SK-N-MC (cell line): ENCODE measurements around the gene CLDN19.

Source experiments
- DNase-seq: peaks from one replicate; pipeline ENCODE4 v3.0.0-alpha.2; 2011; ENCODE audit warnings: low read depth, low spot score
- H3K27ac ChIP-seq: fragments of 200-600 bp; sonication (generic); 2 replicates; pipeline ENCODE4 v1.5.1; 2016; ENCODE audit warnings: mixed run types
- H3K36me3 ChIP-seq: fragments of 200-600 bp; sonication (generic); 2 replicates; pipeline ENCODE4 v1.6.1; 2017; ENCODE audit warnings: antibody characterized with exemption, low read length, mixed read lengths; ENCODE audit not compliant: insufficient read depth
- H3K4me3 ChIP-seq: fragments of 200-600 bp; sonication (generic); 2 replicates; pipeline ENCODE4 v1.5.1; 2016
- H3K9ac ChIP-seq: fragments of 200-600 bp; sonication (generic); 2 replicates; pipeline ENCODE4 v1.8.0; 2017; ENCODE audit warnings: mixed run types, mixed read lengths; ENCODE audit not compliant: insufficient read length
- H3K9me3 ChIP-seq: fragments of 200-600 bp; sonication (generic); 2 replicates; pipeline ENCODE4 v1.6.1; 2017; ENCODE audit warnings: low read depth, mild to moderate bottlenecking, antibody characterized with exemption, low read length, moderate library complexity, mixed read lengths
- EZH2 ChIP-seq: fragments of 200-600 bp; sonication (generic); IDR thresholded peaks from one replicate; pipeline ENCODE4 v1.6.1; 2017; ENCODE audit warnings: antibody characterized with exemption
- FOXP2 ChIP-seq: optimal IDR thresholded peaks from 2 replicates; pipeline ENCODE3; 2011; ENCODE audit warnings: mild to moderate bottlenecking, moderate library complexity; ENCODE audit not compliant: insufficient read depth; ENCODE audit errors: extremely low read length, control extremely low read depth
- POLR2AphosphoS5 ChIP-seq: IDR thresholded peaks from 2 replicates; pipeline ENCODE4 v1.6.1; 2012; ENCODE audit warnings: mild to moderate bottlenecking, low read depth, low read length, borderline replicate concordance

The CLDN19 gene

GRCh38 chr1:42779725-42780124 is 39.7 kb upstream of the CLDN19 start:
- no peak for DNase-seq
- Histone ChIP-seq H3K9me3 (no peaks in the 10 kb centered on the region), H3K4me3 (no peak overlapping the region), H3K9ac (no peak overlapping the region), H3K27ac (no peak overlapping the region), H3K36me3 (peaks cover 35% of the 10 kb centered on the region)
- TF ChIP-seq FOXP2 (no peak), EZH2 (no peak), POLR2AphosphoS5 (no peak)

GRCh38 chr1:42777852-42778251 is 37.8 kb upstream of the CLDN19 start:
- H3K4me3 ChIP-seq = no peak overlapping the region
- peaks cover 41% of the 10 kb centered on the region for H3K36me3 ChIP-seq

GRCh38 chr1:42776502-42776901 is 36.5 kb upstream of the CLDN19 start:
- Histone ChIP-seq H3K9me3 (no peaks in the 10 kb centered on the region), H3K36me3 (peaks cover 41% of the 10 kb centered on the region), H3K27ac (no peak overlapping the region), H3K4me3 (no peak overlapping the region), H3K9ac (no peak overlapping the region)
- TF ChIP-seq EZH2 (no peak), POLR2AphosphoS5 (no peak), FOXP2 (no peak)
- DNase-seq = no peak

More at GRCh38 chr1:42777852-42778251, 37.8 kb upstream of the CLDN19 start:
- Histone ChIP-seq H3K27ac (no peak overlapping the region), H3K9me3 (no peaks in the 10 kb centered on the region), H3K9ac (no peak overlapping the region)
- no peak for DNase-seq
- TF ChIP-seq FOXP2 (no peak), EZH2 (no peak), POLR2AphosphoS5 (no peak)

- no peak for TF ChIP-seq FOXP2
- no peak for TF ChIP-seq EZH2
- TF ChIP-seq POLR2AphosphoS5 = no peak
Measured at GRCh38 chr1:42774928-42775526, 35.0 kb upstream of the CLDN19 start.

GRCh38 chr1:42773420-42773819 is 33.4 kb upstream of the CLDN19 start:
- TF ChIP-seq EZH2 (no peak), POLR2AphosphoS5 (no peak), FOXP2 (no peak)
- H3K9ac ChIP-seq = no peak overlapping the region
- no peaks in the 10 kb centered on the region for H3K9me3 ChIP-seq
- no peak overlapping the region for H3K27ac ChIP-seq
- DNase-seq = no peak
- H3K36me3 ChIP-seq = peaks cover 33% of the 10 kb centered on the region
- H3K4me3 ChIP-seq = no peak overlapping the region

More at GRCh38 chr1:42774928-42775526, 35.0 kb upstream of the CLDN19 start:
- Histone ChIP-seq H3K36me3 (peaks cover 35% of the 10 kb centered on the region), H3K9me3 (no peaks in the 10 kb centered on the region), H3K27ac (no peak overlapping the region), H3K4me3 (no peak overlapping the region), H3K9ac (no peak overlapping the region)
- DNase-seq = no peak

GRCh38 chr1:42769811-42770210 is 29.8 kb upstream of the CLDN19 start:
- no peak for DNase-seq
- H3K27ac ChIP-seq = no peak overlapping the region
- TF ChIP-seq FOXP2 = no peak
- TF ChIP-seq EZH2 = no peak
- TF ChIP-seq POLR2AphosphoS5 = no peak
- no peak overlapping the region for H3K4me3 ChIP-seq
- H3K36me3 ChIP-seq = peaks cover 9% of the 10 kb centered on the region
- H3K9ac ChIP-seq = no peak overlapping the region
- no peaks in the 10 kb centered on the region for H3K9me3 ChIP-seq

- no peaks in the 10 kb centered on the region for H3K9me3 ChIP-seq
- H3K9ac ChIP-seq = peak overlapping the region; percentile 92
- peak overlapping the region; percentile 84 for H3K4me3 ChIP-seq
- peaks cover 3% of the 10 kb centered on the region for H3K36me3 ChIP-seq
- no peak for DNase-seq
- H3K27ac ChIP-seq = no peak overlapping the region
- TF ChIP-seq FOXP2 (no peak), POLR2AphosphoS5 (no peak), EZH2 (no peak)
Measured at GRCh38 chr1:42768172-42768571, 28.1 kb upstream of the CLDN19 start.

GRCh38 chr1:42767510-42768000 is 27.5 kb upstream of the CLDN19 start:
- Histone ChIP-seq H3K36me3 (peaks cover 3% of the 10 kb centered on the region; the same call in 1 of the 2 replicates), H3K4me3 (peak overlapping the region; percentile 84), H3K27ac (no peak overlapping the region), H3K9ac (peak overlapping the region; percentile 92), H3K9me3 (no peaks in the 10 kb centered on the region)
- DNase-seq = no peak
- no peak for TF ChIP-seq POLR2AphosphoS5
- no peak for TF ChIP-seq EZH2
- TF ChIP-seq FOXP2 = no peak

- TF ChIP-seq EZH2 (no peak), POLR2AphosphoS5 (peak; percentile 99), FOXP2 (no peak)
- Histone ChIP-seq H3K4me3 (peak within 1 kb of the TSS; percentile 84), H3K27ac (no peak within 1 kb of the TSS), H3K36me3 (peaks cover 3% of the 10 kb centered on the region; the same call in 1 of the 2 replicates), H3K9ac (peak within 1 kb of the TSS; percentile 92), H3K9me3 (no peaks in the 10 kb centered on the region)
- DNase-seq = peak; percentile 93
Measured at GRCh38 chr1:42766741-42767509, 26.9 kb upstream of the CLDN19 start, which contains the start of the genes C1orf50 and P3H1. TSS of gene C1orf50 (plus strand) at chr1:42767249. CDS start at chr1:42767312, 63 bp downstream. TSS of gene P3H1 (minus strand) at chr1:42767028. CDS start at chr1:42766971, 57 bp downstream.
